GM19463 (cell line): ENCODE measurements around the gene EPS15.
"Not testable (repeated sequence)": the region's sequence is repeated elsewhere in the genome, so short reads cannot be mapped to it uniquely, and the experiment has no call there.

Experiments
- ATAC-seq: cut with Tn5 transposase; IDR thresholded peaks from one replicate; pipeline ENCODE4 v1.9.1; 2021; ENCODE audit warnings: mild to moderate bottlenecking, moderate library complexity; ENCODE audit not compliant: unreplicated experiment

The EPS15 gene

GRCh38 chr1:51543858-51544257, 24.8 kb upstream of the EPS15 start:
- ATAC-seq, result no peak

DNA sequence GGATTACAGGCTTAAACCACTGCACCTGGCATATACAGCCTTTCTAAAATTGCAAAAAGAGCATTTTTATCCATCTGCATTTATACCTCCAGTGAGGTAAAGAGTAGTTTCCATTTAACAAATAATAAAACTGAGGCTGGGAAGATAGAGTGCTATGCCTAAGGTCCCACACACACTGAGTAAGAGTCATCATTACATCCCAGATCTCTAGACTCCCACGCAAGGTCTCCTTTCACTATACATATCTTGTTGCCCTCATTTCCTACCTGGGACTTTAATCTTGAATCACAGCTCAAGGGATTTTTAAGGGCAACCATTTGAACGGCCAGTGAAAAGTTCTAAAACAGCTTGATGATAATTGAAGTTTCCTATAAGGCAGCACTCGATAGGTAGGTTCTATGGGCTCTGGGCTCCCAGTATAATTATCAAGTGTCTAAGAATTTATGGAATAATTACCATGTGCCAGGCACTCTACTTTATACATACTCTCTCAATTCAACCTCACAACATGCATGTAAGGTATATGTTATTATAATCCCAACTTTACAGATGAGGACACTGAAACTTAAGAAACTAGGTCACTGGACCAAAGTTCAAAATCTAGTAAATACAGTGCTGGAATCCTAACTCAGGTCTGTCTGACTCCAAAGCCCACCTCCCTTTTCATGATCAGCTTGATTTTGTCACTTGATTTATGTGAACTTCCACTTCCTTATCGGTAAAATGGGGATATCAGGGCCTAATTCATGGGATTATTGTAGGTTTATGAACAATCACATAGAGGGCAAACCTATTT, 23.3 kb upstream of the EPS15 start:
- no peak for ATAC-seq

DNA sequence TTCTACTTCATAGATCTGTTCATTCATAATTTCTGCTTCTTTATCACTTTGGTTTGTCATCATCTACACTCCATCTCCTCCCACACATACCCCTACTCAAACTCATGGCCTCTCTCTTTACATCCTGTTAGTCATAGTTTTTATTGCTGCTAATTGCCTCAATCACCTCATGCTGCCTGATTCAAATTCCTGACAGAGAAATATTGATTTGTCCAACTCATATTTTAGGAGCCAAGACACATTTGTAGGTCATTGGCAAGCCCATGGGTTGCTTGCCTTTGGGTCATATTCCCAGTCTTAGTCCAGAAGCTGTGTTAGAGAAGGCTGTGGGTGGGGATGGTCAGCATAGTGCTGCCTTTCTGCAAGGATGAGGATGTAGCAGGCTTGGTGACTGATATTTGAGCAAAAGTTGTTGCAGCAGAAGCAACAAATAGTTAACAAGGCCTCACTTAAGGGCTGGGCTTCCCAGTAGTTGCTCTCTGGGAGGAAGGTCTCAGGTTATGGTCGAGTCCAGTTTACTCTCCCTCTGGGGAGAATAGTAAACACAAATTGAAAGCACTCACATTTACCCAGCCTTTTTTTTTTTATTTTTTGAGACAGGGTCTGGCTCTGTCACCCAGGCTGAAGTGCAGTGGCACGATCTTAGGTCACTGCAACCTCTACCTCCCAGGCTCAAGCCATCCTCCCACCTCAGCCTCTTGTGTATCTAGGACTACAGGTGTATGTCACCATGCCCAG, 22.4 kb upstream of the EPS15 start:
- ATAC-seq, result no peak

DNA sequence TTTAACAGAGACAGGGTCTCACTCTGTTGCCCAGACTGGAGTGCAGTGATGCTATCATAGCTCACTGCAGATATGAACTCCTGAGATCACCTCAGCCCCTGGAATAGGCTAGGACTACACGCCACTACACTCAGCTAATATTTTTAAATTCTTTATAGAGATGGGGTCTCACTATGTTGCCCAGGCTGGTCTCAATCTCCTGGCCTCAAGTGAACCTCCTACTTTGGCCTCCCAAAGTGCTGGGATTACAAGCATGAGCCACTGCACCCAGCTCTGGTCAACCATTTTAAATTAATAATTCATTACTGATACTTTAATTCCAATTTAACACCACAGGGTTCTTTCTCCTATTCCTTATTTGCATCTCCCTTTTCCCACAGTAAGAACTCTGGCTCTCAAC, 18.5 kb upstream of the EPS15 start:
- ATAC-seq, result no peak

DNA sequence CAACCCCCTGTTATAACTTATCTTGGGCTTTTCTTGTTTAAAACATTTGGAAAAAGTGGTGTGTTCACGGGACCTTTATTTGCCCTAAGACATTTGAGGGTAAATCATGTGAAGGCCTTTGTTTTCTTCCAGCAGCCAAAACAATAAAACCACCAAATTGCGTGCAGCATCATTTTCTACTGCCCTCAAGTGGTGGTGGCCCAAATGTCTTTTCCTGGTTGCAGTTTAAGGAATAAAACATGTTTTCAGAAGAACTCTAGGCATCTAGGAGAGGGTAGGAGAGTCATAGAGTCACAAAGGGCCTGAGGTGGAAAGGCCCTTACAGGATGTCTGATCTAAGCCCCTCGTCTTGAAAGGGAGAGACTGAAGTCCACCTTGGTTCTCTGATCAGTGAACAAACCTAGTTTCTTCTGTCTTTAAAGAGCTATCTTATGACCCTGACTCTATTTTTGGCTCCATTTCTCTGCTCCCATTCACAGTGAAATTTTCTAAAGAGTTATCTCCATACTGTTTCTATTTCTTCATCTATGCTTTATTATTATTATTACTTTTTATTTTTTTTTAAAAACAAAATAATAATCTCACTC, 16.0 kb upstream of the EPS15 start:
- no peak for ATAC-seq

- no peak for ATAC-seq
Observed at GRCh38 chr1:51534447-51534846, 15.4 kb upstream of the EPS15 start.

DNA sequence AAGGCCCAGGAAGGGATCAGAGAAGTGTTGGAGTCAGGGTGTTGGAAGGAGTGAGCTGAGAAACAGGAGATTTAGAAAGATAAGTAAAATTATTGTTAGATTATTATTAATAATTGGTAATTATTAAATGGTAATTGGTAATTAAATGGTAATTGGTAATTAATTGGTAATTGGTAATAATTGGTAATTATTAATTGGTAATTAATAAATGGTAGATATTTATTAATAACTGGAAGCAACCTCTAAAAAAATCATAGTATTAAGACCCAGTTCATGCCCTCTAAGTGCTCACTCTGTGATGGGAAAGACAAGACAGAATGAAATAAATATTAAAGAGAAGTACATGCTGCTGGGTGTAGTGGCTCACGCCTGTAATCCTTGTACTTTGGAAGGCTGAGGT, 13.8 kb upstream of the EPS15 start:
- no peak for ATAC-seq

- not testable (repeated sequence) for ATAC-seq
Observed at GRCh38 chr1:51530447-51530846, 11.4 kb upstream of the EPS15 start.

DNA sequence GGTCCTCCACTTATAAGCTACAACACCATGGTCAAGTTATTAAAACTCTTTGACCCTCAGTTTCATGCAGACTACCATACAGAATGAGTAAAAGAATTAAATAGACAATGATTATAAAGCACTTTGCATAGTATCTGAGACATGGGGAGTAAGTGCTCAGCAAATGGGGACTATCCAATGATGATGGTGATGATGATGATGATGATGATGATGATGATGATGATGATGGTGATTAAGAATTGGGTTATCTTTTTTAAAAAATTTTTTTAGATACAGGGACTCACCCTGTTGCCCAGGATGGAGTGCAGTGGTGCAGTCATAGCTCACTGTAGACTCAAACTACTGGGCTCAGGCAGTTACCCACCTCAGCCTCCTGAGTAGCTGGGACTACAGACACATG, 8.1 kb upstream of the EPS15 start:
- no peak for ATAC-seq

- ATAC-seq, result peak; percentile 51
Observed at GRCh38 chr1:51526248-51526647, 7.2 kb upstream of the EPS15 start.

GRCh38 chr1:51525295-51525694, 6.2 kb upstream of the EPS15 start:
- no peak for ATAC-seq

- ATAC-seq, result no peak
Observed at GRCh38 chr1:51524817-51525216, 5.8 kb upstream of the EPS15 start.

DNA sequence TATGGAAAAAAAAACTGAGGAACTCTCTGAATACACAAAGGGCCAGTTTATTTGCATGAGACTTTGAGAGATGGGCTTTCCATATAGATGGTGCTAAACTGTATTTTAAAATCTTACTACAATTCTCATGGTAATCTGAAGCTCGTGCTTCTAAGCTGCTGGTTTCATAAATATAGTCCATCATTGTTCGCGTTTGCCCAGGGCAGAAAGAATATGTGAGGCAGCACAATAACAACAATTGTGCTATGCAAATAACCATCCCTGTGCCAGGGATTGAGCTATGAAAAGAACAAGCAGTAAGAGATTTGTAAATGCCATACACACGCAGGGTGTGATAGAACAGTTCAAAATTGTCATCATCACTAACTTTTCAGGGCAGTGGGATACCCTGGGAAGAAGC, 4.9 kb upstream of the EPS15 start:
- no peak for ATAC-seq

DNA sequence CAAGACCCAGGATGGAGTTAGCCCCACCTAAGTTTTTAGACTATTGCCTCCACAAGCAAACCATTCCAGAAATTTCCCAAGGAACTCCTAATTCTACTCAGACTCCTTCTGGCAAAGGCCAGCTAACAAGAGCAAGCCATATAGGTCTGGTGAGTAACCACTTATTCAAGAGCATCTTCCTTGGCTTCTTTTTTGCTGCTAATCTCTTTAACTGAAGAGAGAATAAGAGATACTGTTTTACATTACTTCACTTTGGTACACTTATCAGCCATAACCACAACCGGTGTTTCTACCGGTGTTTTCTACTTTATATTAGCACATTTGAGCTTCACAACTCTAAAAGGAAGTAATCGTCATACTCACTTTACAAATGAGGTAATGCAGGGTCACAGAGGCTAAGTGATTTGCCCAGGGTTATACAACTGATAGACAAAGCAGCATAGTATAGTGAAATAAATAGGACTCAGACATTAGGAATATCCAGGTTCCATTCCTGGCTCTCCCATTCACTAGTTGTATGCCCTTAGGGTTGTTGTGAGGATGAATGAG, 1.7 kb upstream of the EPS15 start:
- ATAC-seq, result no peak

GRCh38 chr1:51519865-51520699, 1.0 kb upstream of the EPS15 start:
- ATAC-seq, result no peak

- ATAC-seq, result peak; percentile 40
Observed at GRCh38 chr1:51518586-51519047, 449 bp downstream of the EPS15 start.

DNA sequence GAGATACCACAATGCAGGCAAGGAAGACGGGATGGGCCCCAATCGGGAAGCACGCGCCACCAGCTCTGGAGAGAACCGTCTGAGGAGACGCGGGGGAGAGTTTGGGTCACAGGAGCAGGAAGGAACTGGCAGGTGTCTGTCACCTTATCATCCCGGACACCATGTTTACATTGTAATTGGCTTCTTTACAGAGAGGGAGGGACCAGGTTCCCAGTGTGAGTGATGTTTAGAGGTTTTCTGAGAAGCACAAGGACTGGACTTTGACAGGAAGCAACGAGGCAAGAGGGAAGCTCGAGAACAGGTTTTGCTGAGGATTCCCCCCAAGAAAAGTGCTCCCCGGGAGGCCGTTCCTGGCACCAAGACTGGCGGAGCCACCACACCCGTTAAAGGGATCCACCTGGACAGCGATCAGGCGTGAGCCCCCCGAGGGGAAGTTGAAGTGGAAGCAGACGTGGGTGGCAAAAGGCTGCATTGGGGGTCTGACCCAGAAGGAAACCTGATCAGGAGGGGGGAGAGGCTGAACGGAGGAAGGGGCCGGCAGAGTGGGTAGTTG, 957 bp downstream of the EPS15 start:
- ATAC-seq, result peak; percentile 32

- ATAC-seq, result no peak
Observed at GRCh38 chr1:51517361-51518032, 1.6 kb downstream of the EPS15 start.

DNA sequence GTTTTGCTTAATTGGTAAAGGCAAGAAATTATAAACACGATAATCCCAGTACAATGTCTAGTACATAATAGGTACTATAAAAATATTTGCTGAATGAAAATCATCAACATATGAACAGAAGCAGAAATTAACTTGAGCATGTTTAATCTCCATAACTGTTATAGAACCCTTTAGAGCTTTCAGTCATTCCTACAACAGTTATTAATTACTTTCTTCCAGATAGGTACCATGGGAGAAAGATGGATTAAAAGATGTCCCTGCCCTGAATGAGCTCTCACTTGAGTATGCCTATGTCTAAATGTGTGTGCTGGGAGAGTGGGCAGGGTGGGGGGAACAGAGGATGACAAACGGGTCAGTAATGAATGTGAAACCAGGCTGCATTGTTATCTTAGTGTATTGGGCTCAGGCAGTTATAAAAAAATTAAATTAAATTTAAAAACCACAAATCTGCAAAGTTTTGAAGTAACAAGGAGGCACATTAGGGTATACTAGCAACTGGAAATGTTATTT, 2.4 kb downstream of the EPS15 start:
- no peak for ATAC-seq
